Ishikawa (cell line): ENCODE measurements around the gene DMD.

ENCODE experiments used
- CEBPB ChIP-seq: IDR thresholded peaks from 2 replicates; pipeline ENCODE4 v1.6.1; 2012
- CREB1 ChIP-seq: IDR thresholded peaks from 2 replicates; pipeline ENCODE4 v1.6.1; 2012; ENCODE audit warnings: low read depth
- EGR1 ChIP-seq: IDR thresholded peaks from 2 replicates; pipeline ENCODE4 v1.6.1; 2012
- EP300 ChIP-seq: IDR thresholded peaks from 2 replicates; pipeline ENCODE4 v1.6.1; 2012; ENCODE audit warnings: borderline replicate concordance
- FOXM1 ChIP-seq: IDR thresholded peaks from 2 replicates; pipeline ENCODE4 v1.6.1; 2012; ENCODE audit warnings: low read depth, borderline replicate concordance
- MAX ChIP-seq: IDR thresholded peaks from 2 replicates; pipeline ENCODE4 v1.6.1; 2012
- NFIC ChIP-seq: IDR thresholded peaks from 2 replicates; pipeline ENCODE4 v1.6.1; 2012
- RAD21 ChIP-seq: IDR thresholded peaks from 2 replicates; pipeline ENCODE4 v1.6.1; 2012; ENCODE audit warnings: low read depth
- REST ChIP-seq: IDR thresholded peaks from 2 replicates; pipeline ENCODE4 v1.6.1; 2012; ENCODE audit warnings: low read depth, mild to moderate bottlenecking
- TAF1 ChIP-seq: IDR thresholded peaks from 2 replicates; pipeline ENCODE4 v1.6.1; 2012; ENCODE audit warnings: low read depth, mild to moderate bottlenecking
- TCF12 ChIP-seq: IDR thresholded peaks from 2 replicates; pipeline ENCODE4 v1.6.1; 2012; ENCODE audit warnings: low read depth
- TEAD4 ChIP-seq: IDR thresholded peaks from 2 replicates; pipeline ENCODE4 v1.6.1; 2012
- USF1 ChIP-seq: IDR thresholded peaks from 2 replicates; pipeline ENCODE4 v1.6.1; 2012
- YY1 ChIP-seq: IDR thresholded peaks from 2 replicates; pipeline ENCODE4 v1.6.1; 2012; ENCODE audit warnings: low read depth
- ZBTB7A ChIP-seq: IDR thresholded peaks from 2 replicates; pipeline ENCODE4 v1.6.1; 2012; ENCODE audit warnings: low read depth

The DMD gene

GRCh38 chrX:31542566-31542965 is 1668.8 kb downstream of the DMD start:
- TF ChIP-seq EP300 = no peak
- no peak for TF ChIP-seq CREB1
- TF ChIP-seq TEAD4 = no peak
- no peak for TF ChIP-seq TCF12
- TF ChIP-seq TAF1 = no peak

GRCh38 chrX:31540313-31540712 is 1671.0 kb downstream of the DMD start:
- no peak for TF ChIP-seq TCF12
- TF ChIP-seq EP300 = no peak
- TF ChIP-seq FOXM1 = no peak
- TF ChIP-seq MAX = no peak
- TF ChIP-seq ZBTB7A = no peak
- TF ChIP-seq RAD21 = no peak
- TF ChIP-seq TAF1 = no peak
- TF ChIP-seq USF1 = no peak
- no peak for TF ChIP-seq REST
- TF ChIP-seq EGR1 = no peak
- no peak for TF ChIP-seq NFIC
- TF ChIP-seq CEBPB = no peak
- no peak for TF ChIP-seq YY1

- TF ChIP-seq EGR1 = no peak
- TF ChIP-seq YY1 = no peak
- TF ChIP-seq FOXM1 = no peak
- no peak for TF ChIP-seq TCF12
- TF ChIP-seq REST = no peak
- no peak for TF ChIP-seq USF1
- no peak for TF ChIP-seq TEAD4
- no peak for TF ChIP-seq TAF1
- no peak for TF ChIP-seq CREB1
- no peak for TF ChIP-seq RAD21
- TF ChIP-seq ZBTB7A = no peak
These were observed 1683.8 kb downstream of the DMD start for GRCh38 chrX:31527455-31528126.

GRCh38 chrX:31523884-31524536 is 1687.3 kb downstream of the DMD start:
- no peak for TF ChIP-seq TEAD4
- TF ChIP-seq TAF1 = no peak
- no peak for TF ChIP-seq CEBPB
- no peak for TF ChIP-seq ZBTB7A
- no peak for TF ChIP-seq EP300
- TF ChIP-seq NFIC = no peak
- no peak for TF ChIP-seq CREB1

GRCh38 chrX:31522760-31523159 is 1688.6 kb downstream of the DMD start:
- TF ChIP-seq YY1 = no peak

- TF ChIP-seq CREB1 (no peak), ZBTB7A (no peak), USF1 (no peak), TEAD4 (no peak), RAD21 (no peak), EGR1 (no peak), CEBPB (no peak), TAF1 (no peak), YY1 (no peak)
These were observed 1689.4 kb downstream of the DMD start for GRCh38 chrX:31521941-31522340.
